Epithelial cell of prostate (primary cell): ENCODE measurements around the gene LRRN3.

ENCODE experiments used
- DNase-seq: peaks from one replicate; pipeline ENCODE4 v3.0.0-alpha.2; 2011; ENCODE audit warnings: low read depth, low spot score
- H3K27ac ChIP-seq: fragments of 450-650 bp; 2 replicates; pipeline ENCODE4 v1.5.1; 2017; ENCODE audit warnings: mild to moderate bottlenecking

The LRRN3 gene

DNA sequence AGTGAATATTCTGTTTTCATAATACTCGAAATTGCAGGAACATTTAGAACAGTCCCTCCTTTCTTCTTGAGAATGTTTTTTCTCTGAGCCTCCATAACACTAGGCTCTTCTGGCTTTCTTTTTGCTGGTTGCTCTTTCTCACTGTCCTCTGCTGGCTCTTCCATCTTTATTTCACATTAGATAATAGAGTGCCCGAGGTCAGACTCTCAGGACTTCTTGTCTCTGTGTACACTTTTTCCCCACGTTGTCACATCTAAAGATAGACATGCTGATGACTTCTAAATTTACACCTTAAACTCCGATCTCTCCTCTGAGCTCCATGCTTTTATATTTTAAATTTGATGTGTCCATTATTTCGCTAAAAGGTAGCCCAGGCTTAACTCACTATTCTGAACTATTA lies 15.4 kb upstream of the LRRN3 start:
- DNase-seq = no peak
- H3K27ac ChIP-seq = no peak overlapping the region

DNA sequence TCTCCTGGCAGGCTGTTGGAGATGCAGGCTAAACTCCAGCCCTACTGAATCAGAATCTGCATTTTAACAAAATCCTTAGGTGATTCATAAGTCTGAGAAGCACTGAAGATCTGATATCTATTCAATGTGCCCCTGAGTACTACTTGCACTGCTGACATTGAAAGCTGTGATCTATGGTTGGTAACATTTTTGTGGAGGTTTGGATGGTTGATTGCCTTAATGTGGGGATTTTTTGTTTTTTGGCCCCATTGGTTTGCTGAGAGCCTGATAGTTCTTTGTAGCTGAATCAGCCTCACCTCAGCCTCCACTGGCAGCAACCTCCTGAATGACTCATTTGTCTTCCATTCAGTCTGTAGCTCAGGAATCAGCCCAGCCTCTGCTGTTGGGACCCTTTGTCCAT lies 14.7 kb upstream of the LRRN3 start:
- no peak overlapping the region for H3K27ac ChIP-seq
- DNase-seq = no peak

DNA sequence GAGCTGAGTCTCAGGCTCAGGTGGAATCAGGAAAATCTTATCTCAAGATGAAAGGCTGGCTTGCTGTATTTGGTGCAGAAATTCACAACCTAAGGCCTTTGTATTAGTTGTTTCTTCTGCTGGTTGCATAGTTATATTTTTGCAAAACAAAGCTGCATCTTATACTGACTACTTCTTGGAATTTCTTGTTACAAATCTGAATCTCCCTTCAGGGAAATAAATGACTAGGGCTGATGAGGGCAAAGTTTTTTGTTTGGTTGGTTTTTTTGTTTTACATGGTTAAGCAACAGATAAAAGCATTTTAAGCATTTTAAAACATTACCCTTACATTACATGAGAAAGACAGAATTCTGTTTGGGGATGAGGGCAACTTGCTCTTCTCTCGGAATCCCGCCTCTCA lies 13.9 kb upstream of the LRRN3 start:
- H3K27ac ChIP-seq = no peak overlapping the region
- DNase-seq = no peak

DNA sequence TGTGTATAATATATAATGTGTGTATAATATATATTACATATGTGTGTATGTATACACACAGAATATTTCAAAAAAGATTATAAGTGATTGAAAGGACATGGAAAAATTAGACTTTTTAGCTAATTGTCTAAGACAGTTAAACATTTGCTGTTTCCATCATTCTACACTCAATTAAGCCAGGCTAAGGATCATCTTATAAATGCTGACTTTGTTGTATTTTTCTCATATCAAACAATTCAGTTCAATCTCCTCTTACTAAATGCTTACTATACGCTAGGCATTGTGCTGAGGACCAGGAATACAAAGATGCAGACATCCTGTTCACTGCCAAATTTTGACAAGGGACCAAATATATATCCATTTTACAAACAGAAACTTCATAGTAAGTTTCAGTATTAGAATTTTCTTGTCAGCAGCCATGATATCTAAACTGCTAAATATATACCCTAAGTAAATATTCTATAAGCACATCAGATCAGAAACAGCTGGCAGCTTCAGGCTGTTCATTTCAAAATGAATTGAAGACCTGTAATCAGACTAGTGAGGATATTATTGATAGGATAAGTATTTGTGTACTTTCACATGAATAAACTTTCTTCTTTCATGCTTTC lies 10.3 kb upstream of the LRRN3 start:
- no peak overlapping the region for H3K27ac ChIP-seq
- DNase-seq = no peak

DNA sequence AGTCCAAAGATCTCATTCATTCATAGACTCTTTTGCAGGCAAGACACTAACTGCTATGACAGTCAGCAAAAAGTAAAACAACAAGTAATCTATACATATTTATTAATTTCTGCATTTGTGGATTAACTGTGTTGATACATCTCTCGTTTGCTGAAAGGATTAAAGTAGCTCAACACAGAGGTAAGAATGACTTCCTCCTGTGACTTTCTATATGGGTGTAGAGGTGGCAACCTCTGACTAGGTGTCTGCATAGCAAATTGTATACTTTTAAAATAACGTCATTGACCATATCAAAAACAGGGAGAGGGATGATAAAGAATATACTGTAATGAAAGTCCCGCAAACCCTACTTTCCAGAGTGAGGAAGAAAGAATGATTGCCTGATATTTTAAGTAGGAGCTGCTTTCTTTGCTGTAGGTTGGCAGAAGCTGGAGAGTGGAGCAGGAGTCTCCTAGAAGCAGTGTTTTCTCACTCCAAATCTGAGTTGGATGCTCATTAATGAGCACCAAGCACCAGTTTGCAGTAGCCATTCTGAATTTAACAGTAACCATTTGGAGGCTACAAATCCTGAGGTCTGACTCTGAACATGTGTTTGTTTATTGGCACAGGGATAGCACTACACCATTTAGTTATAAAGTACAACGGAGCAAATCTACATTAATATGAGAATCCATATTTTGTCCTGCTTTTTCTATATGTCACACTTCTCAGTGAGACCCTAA lies 9.2 kb upstream of the LRRN3 start:
- H3K27ac ChIP-seq = no peak overlapping the region
- DNase-seq = no peak

DNA sequence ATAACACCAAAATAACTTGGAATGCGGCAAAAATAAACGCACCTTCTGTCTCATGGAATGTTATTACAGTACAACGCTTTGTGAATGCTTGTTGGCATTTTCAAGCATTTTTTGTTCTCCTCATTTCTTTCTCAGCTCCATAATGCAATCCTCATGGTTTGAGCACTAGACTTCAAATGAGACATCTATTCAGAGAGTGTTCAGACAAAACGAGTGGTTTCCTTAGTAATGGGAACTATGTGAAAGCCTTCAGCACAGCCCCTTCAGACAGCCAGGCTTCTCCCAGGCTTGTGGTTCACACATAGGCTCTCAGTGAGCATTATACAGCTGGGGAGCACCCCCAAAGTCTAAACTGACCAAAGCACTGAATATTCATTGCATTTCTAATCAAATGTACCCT lies 8.6 kb upstream of the LRRN3 start:
- no peak overlapping the region for H3K27ac ChIP-seq
- DNase-seq = no peak

DNA sequence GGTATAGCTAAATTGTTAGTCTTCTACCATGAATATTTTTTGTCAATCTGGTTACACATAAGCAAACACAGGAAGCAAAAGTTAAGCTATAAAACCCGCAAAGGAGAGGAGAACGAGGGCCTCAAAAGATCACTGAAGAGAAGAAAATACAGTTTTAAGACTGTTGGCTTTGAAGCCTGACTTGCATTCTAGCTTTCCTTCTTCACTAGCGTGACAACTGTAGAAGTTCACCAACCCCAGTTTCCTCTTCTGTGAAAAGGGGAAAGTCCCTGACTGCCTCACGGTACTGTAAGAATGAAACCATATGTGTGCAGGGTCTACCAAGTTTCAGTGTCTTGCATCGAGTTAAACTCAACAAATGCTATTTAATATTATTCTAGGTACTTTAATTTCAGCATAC lies 7.5 kb upstream of the LRRN3 start:
- H3K27ac ChIP-seq = no peak overlapping the region

DNA sequence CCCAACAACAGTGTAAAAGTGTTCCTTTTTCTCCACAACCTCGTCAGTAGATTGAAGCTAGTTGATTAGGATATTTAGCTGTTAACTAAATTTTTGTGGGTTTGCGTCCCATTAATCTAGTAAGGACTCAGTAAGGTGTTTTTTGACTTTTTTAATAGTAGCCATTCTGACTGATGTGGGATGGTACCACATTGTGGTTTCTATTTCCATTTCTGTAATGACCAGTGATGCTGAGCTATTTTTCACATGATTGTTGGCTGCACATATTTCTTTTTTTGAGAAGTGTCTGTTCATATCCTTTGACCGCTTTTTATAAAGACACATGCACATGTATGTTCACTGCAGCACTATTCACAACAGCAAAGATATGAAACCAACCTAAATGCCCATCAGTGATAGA lies 5.6 kb upstream of the LRRN3 start:
- DNase-seq = no peak
- no peak overlapping the region for H3K27ac ChIP-seq

More for the DNA sequence above, 7.5 kb upstream of the LRRN3 start:
- DNase-seq = no peak

DNA sequence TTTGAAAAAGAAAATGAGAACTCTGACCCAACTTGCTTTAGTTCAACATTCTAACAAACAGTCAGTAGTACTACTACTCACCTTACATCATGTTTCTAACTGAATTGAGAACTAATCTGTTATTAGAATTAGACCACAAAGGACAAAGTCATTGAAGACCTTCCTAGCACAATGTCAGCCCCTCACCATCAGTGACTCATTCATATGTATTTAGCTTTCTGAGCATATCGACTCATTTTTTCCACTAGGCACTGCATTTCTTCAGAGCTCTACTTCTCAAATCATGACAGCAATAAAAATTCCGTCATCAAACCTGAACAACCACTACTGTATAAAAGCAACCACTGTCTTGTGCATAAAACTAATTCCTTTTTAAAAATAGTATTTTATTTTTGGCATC lies 4.4 kb upstream of the LRRN3 start:
- no peak overlapping the region for H3K27ac ChIP-seq
- no peak for DNase-seq

DNA sequence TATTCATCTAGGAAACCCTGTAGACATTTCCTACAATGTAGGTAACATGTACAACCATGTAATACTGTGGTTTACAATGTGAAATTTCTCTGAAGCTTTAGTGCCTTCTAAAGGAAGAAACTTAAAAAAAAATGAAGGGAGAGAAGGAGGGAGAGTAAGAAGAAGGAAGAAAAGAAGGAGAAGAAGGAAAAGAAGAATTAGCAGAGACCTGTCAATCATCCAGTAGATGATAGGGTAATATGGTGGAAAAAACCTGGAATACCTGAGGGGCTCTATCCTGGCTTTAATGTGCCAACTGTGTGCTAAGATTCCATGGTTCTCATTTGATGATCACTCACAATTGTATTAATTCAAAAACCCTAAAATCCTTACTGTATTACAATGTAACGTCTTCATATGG lies 2.6 kb upstream of the LRRN3 start:
- H3K27ac ChIP-seq = no peak overlapping the region
- no peak for DNase-seq

DNA sequence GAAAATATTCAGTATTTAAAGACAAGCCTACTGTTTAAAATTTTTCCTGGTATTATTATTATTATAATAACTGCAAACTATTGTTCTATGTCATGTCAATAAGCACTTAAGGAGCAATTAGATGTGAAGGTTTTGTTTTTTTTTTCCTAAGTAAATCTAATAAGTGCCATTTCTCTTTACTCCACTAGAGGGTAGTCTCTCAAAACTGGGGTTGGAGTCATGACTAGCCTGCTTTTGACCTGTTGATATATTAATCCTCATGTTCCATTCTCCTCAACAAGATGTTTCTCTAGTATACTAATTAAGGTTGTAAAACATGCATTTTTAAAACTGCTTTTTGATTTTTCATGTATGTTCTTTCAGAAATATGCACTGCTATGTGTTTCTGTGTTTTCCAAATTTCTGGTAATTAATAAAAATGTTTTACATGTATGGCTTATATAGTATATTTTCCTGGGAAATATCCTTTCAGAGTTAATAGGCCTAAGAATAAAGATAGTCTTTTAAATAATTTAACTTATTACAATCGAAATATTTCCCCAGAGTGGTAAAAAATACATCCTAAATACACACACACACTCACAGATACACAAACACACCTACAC lies 1.0 kb upstream of the LRRN3 start:
- no peak overlapping the region for H3K27ac ChIP-seq
- no peak for DNase-seq

DNA sequence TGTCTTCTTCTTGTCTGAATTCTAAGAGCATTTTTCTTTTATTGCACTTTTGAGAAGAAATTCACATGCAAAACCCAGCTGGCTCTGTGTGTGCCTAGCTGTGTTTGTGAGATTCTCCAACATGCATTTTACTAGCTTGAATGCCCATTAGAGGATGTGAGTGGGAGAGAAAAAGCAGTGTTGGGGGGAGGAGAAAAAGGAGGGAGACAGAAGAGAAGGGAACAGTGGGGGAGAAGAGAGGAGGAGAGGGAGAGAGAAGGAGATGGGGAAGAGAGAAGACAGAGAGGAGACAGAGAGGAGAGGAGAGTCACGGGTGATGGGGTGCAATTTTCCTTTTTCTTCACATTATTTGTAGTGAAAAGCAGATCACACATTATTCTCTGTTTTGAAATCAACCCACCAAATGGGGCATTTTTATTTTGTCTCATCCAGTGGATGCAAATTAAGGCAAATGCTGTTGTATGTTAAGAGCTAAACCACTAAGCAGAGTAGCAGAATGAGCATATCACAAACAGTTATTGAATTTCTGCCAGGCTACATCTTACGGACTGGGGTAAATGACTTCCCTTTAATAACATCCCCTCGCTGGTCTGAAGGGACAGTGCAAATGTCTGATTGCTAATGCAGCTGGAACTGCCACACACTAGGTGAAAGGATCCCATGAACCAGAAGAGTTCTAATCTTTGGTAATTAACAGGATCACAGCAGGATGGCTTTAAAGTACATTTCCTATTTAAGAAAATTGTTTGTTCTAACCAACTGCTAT lies 849 bp downstream of the LRRN3 start:
- no peak overlapping the region for H3K27ac ChIP-seq
- DNase-seq = no peak

DNA sequence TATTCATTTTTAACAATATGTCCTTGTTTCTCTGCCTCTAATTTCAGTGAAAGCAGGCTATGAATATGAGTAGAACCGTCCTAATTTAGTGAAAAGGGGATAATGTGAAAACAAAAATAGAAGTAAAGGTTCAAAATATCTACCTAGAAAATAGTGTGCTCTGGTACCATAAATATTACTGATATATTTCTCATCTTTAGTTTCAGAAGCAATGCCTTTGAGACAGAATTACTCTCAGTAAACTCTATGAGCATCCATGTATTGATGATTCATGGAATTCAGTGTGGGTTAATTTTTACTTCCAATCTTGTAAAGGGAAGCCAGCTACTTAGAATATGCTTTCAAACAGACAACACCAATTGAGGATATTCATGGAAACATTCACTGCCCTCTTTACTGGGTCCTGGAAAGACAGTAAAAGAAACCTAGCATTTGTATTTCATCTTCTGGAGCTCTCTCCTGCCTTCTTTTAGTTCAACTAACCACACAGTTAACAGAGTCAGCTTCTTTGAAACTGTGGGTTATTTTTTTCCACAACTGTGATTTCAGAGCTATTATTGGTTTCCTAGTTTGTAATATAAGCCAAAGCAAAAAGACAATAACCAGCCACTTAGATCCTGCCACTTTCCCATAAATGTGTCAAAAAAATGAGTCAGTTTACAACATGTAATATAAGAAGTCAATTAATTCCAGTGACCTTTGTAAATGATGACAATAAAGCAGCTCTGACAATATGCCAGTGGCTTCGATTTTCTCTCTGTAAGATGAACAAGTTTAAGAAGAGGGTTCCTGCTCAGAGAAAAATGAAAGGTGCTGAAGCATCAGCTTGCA lies 1.7 kb downstream of the LRRN3 start:
- no peak overlapping the region for H3K27ac ChIP-seq
- no peak for DNase-seq

DNA sequence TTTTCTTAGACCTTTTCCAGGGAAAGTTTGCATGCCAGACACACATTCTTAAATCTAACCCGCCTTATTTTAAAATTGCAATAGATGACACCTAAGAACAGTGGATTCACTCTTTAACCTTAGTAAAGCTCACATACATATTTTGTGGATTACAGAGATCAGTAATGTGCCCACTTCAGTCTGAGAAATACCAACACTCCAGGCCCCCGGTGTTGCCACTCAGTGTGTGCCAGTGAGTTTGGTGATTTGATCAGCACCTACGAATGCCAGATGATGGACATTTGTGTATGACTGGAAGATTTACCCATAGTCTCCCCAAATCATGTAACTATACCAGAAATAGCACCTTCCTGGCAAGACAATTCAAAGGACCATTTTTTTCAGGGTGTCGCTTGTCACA lies 2.6 kb downstream of the LRRN3 start:
- H3K27ac ChIP-seq = no peak overlapping the region
- no peak for DNase-seq

DNA sequence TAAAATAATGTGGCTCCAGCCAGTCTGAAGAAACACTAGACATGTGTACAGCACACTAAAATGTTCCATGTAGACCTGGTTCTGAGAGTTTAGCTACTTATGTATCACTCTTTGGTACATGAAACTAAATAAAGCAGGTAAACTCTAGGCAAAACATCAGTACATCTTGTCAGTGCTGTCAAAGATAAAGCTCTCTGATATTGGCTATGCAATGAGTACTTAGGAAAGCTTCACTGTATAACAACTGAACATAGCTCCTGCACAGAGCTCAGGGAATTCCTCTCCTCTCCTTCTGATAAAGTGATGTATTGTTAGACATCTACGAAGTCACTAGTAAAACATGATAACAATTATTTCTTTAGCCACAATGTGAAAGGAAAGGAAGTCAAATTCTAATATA lies 3.5 kb downstream of the LRRN3 start:
- no peak overlapping the region for H3K27ac ChIP-seq
- DNase-seq = no peak

DNA sequence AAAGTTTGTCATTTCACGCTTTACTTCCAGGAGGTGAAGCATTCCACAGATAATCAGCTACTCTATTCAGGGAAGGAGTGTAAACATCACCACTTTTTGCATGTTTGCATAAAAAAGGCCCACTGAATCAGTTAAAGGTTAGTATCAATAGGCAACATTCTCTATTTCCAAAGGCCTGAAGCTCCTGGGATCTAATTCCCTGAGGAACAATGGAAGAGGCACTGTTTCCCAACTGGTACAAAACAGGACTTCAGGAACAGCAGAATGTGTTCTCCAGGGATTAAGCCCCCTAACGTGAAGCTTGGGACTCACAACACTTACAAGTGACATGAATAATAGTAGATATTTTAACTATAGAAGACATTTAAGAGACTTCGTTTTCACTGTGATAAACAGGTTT lies 6.1 kb downstream of the LRRN3 start:
- no peak for DNase-seq
- no peak overlapping the region for H3K27ac ChIP-seq

DNA sequence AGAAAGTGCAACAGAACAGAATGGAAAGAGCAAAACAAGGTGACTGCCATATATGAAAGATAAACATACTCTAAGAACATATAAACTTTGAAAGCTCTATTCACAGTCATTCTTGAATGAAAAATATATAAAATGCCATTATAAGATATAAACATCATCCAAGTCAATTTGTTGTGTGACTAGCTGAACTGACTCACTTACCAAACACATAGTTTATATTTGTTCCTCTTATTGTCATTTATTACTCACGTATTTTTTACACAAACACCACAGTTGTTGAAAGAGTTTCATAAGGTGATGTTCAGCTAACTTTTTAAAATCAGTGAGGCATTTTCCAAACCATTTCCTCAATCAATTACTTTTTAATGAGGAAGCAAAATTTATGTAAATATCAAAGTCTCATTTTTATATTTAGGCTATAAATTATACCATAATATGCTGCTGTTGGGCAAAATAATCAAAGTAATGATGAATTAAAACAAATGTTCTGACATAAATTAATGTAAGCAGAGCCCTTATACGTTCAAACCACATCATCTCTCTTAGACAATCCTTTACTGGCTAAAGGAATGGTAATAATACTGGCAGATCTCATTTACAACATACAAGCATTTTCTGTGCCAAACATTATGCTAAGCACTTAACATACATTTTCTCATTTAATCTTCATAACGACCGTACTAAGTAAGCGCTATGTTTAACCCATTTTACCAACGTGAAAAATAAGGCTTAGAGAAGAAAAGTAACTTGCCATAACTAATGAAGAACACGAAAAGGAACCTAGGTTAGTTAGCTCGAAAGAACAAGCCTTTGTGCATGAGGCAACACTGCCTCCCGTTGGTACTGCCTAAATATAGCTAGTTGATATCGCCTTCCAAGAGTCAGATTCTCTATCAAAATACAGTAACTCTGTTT lies 7.3 kb downstream of the LRRN3 start:
- no peak for DNase-seq
- no peak overlapping the region for H3K27ac ChIP-seq

DNA sequence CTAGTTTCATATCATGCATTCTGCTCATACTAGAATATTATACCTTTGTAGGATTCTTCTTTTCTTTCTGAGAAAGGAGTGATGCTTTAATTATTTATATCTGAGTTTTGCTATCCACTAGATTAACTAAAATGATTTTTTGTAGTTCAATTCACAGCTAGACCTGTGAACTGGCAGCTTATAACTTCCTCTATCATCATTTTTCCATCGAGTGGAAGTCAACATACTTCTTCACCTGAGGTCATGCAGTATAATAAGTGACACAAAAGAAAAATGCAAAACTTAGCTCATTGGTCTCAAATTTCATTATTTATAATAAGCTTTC lies 8.0 kb downstream of the LRRN3 start:
- DNase-seq = no peak

DNA sequence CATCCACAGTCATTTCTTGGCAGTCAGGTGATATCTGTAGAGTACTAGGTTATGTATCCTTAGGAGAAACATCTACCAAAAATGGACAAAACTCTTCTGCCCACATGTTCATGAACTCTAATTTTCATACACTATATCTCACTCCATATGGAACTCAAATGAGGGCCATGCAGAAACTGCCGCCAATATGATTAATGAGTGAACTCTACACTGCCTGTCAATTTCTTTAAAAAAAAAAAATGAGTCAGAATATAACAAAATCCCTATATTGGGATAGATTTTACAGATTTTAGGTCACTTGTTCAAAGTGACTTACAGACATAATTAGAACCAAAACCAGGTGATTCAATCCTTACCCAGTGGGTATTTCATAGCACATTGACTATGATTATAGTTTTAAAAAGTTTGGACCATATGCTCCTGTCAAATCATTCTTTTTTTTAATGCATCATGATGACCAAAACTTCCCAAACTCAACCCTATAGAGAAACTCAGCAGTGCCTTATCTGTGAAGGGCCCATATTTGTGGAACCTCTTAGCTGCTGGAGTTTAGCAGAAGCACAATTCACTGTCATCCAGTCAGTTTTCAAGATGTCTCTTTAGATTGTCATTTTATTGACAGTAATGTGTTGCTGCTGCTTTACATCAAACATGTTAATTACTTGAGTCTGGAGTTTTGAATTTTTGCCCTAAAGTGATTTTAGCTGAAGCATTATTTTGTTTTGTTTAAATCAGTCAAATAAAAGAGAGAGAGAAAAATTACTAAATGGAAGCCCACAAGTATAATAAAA lies 11.1 kb downstream of the LRRN3 start:
- DNase-seq = no peak
- H3K27ac ChIP-seq = no peak overlapping the region

More for the DNA sequence above, 8.0 kb downstream of the LRRN3 start:
- no peak overlapping the region for H3K27ac ChIP-seq
